Hepatocyte (in vitro differentiated cells): Measurements from ENCODE around the gene EMC8. TPM values are rescaled to one million over a fixed set of nuclear protein-coding genes. Genes with fewer than 3 reads are reported as not detected.
A peak's percentile ranks its signal among the peaks of the same experiment; 100 is the strongest.

Source experiments
- DNase-seq: peaks from one replicate; pipeline ENCODE4 v3.0.0-alpha.2; 2016; ENCODE audit warnings: low spot score
- H2AFZ ChIP-seq: fragments of 200-600 bp; sonication (generic); 2 replicates; pipeline ENCODE4 v1.6.0; 2016; ENCODE audit warnings: antibody characterized with exemption, mild to moderate bottlenecking
- H3K27ac ChIP-seq: fragments of 200-600 bp; sonication (generic); 2 replicates; pipeline ENCODE4 v1.5.1; 2016; ENCODE audit warnings: mild to moderate bottlenecking
- H3K27me3 ChIP-seq: fragments of 200-600 bp; sonication (generic); 2 replicates; pipeline ENCODE4 v1.6.1; 2016
- H3K36me3 ChIP-seq: fragments of 200-600 bp; sonication (generic); replicated peaks from 2 replicates; pipeline ENCODE4 v1.5.1; 2016; ENCODE audit warnings: low read depth; ENCODE audit not compliant: insufficient read depth
- H3K4me1 ChIP-seq: fragments of 200-600 bp; sonication (generic); 2 replicates; pipeline ENCODE4 v1.5.1; 2016; ENCODE audit warnings: mild to moderate bottlenecking, moderate library complexity; ENCODE audit not compliant: insufficient read depth
- H3K4me2 ChIP-seq: fragments of 200-600 bp; sonication (generic); 2 replicates; pipeline ENCODE4 v1.6.0; 2016
- H3K4me3 ChIP-seq: fragments of 200-600 bp; sonication (generic); 2 replicates; pipeline ENCODE4 v1.5.1; 2016; ENCODE audit warnings: mild to moderate bottlenecking
- H3K79me2 ChIP-seq: fragments of 200-600 bp; sonication (generic); 2 replicates; pipeline ENCODE4 v1.6.0; 2017; ENCODE audit warnings: mild to moderate bottlenecking
- H3K9me2 ChIP-seq: fragments of 200-600 bp; sonication (generic); replicated peaks from 2 replicates; pipeline ENCODE4 v1.6.0; 2017; ENCODE audit warnings: mild to moderate bottlenecking; ENCODE audit not compliant: insufficient read depth
- H3K9me3 ChIP-seq: fragments of 200-600 bp; sonication (generic); 2 replicates; pipeline ENCODE4 v1.5.1; 2016; ENCODE audit warnings: low read depth, mild to moderate bottlenecking
- H4K20me1 ChIP-seq: fragments of 200-600 bp; sonication (generic); 2 replicates; pipeline ENCODE4 v1.6.0; 2016; ENCODE audit warnings: mild to moderate bottlenecking; ENCODE audit not compliant: insufficient read depth, poor library complexity, severe bottlenecking
- EZH2 ChIP-seq: fragments of 200-600 bp; sonication (generic); IDR thresholded peaks from 2 replicates; pipeline ENCODE4 v1.6.1; 2016; ENCODE audit warnings: antibody characterized with exemption, mild to moderate bottlenecking, borderline replicate concordance
- EZH2phosphoT487 ChIP-seq: fragments of 200-600 bp; sonication (generic); IDR thresholded peaks from one replicate; pipeline ENCODE4 v1.6.1; 2018; ENCODE audit warnings: antibody characterized with exemption, mild to moderate bottlenecking, low read depth, moderate library complexity; ENCODE audit not compliant: unreplicated experiment, severe bottlenecking
- WGBS: methylation state at CpG from one replicate; pipeline ENCODE4 v1.1.6; 2016; ENCODE audit warnings: low lambda C conversion rate; ENCODE audit errors: missing lambda C conversion rate; 5-methylcytosine and 5-hydroxymethylcytosine counted together
- polyA plus RNA-seq: library from polyadenylated mRNA; unstranded; fragments of >200 nt; fragmentation: Nextera tagmentation; extraction: Ambion mirVana; gene quantifications from 2 replicates; pipeline ENCODE4 v1.2.1, GENCODE V29; 2016
- total RNA-seq: library from RNA; depleted of rRNA; stranded (reverse); fragments of >200 nt; gene quantifications from 2 replicates; pipeline ENCODE4 v1.2.3, GENCODE V29; 2014
- TF ChIP-seq, protein P1 (sequence below): fragments of 200-600 bp; sonication (generic); IDR thresholded peaks from 2 replicates; pipeline ENCODE4 v1.5.1; 2016; ENCODE audit warnings: antibody characterized with exemption, mild to moderate bottlenecking; ENCODE audit not compliant: poor library complexity

The EMC8 gene
- total and polyA plus RNA-seq, 2 experiments from 2014 or later, result 35.0 to 50.6 TPM

DNA sequence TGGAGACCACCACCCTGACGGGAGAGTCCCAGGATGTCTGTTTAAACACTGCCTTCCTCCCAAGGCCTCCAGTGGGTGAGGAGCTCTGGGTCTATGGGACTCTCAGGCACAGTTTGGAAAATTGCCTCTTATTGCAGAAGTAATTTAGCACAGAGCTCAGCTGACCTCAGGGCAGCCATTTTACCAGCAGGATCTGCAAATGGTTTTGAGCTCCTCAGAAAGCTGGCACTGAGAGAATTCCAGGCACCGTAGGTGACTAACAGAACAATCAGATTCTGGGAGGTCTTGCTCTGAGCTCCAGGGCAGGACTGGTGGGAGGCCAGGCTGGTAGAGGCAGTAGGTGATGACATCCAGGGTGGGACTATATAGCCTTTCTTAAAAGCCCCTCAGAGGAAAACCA, 31.1 kb downstream of the EMC8 start:
- Histone ChIP-seq H2AFZ (no peak overlapping the region), H3K27ac (no peak overlapping the region), H3K4me3 (no peak overlapping the region), H3K9me2 (no peaks in the 10 kb centered on the region), H3K4me1 (no peaks in the 10 kb centered on the region), H3K79me2 (no peaks in the 10 kb centered on the region), H4K20me1 (no peaks in the 10 kb centered on the region), H3K4me2 (no peak overlapping the region), H3K9me3 (no peaks in the 10 kb centered on the region), H3K36me3 (no peaks in the 10 kb centered on the region), H3K27me3 (no peaks in the 10 kb centered on the region)
- WGBS, result 13% methylated on average over 2 of the region's 2 CpGs
- TF ChIP-seq, protein P1, sequence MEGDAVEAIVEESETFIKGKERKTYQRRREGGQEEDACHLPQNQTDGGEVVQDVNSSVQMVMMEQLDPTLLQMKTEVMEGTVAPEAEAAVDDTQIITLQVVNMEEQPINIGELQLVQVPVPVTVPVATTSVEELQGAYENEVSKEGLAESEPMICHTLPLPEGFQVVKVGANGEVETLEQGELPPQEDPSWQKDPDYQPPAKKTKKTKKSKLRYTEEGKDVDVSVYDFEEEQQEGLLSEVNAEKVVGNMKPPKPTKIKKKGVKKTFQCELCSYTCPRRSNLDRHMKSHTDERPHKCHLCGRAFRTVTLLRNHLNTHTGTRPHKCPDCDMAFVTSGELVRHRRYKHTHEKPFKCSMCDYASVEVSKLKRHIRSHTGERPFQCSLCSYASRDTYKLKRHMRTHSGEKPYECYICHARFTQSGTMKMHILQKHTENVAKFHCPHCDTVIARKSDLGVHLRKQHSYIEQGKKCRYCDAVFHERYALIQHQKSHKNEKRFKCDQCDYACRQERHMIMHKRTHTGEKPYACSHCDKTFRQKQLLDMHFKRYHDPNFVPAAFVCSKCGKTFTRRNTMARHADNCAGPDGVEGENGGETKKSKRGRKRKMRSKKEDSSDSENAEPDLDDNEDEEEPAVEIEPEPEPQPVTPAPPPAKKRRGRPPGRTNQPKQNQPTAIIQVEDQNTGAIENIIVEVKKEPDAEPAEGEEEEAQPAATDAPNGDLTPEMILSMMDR, result no peak
- no peak for TF ChIP-seq EZH2phosphoT487
- TF ChIP-seq EZH2, result no peak
- no peak for DNase-seq

DNA sequence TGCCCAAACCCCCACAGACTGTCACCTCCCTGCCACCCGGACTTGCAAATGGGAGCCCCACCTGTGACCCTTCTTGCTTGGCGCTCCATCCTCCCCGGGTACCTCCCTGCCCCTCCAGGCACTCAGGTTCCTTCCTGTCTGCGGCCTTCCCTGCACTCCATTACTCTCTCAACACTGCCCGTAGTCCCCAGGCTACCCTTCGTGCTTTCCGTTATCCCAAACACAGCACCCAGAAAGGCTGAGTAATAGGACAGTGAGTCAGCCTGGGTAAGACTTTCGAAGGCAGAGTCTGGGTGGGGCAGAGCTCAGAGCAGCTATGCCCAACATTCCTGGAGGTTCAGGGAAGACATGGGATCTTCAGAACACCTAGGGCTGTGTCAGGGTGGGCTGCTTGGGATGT, 31.8 kb downstream of the EMC8 start:
- WGBS, result 75% methylated on average over 8 of the region's 8 CpGs
- no peaks in the 10 kb centered on the region for H3K27me3 ChIP-seq
- no peak overlapping the region for H2AFZ ChIP-seq
- H3K4me2 ChIP-seq, result no peak overlapping the region
- H3K27ac ChIP-seq, result no peak overlapping the region
- TF ChIP-seq, protein P1, result no peak
- TF ChIP-seq EZH2 (no peak), EZH2phosphoT487 (no peak)
- H3K36me3 ChIP-seq, result no peaks in the 10 kb centered on the region
- no peaks in the 10 kb centered on the region for H3K79me2 ChIP-seq
- H4K20me1 ChIP-seq, result no peaks in the 10 kb centered on the region
- H3K4me1 ChIP-seq, result no peaks in the 10 kb centered on the region
- no peaks in the 10 kb centered on the region for H3K9me3 ChIP-seq
- no peaks in the 10 kb centered on the region for H3K9me2 ChIP-seq
- no peak overlapping the region for H3K4me3 ChIP-seq
- peak; percentile 48 for DNase-seq

DNA sequence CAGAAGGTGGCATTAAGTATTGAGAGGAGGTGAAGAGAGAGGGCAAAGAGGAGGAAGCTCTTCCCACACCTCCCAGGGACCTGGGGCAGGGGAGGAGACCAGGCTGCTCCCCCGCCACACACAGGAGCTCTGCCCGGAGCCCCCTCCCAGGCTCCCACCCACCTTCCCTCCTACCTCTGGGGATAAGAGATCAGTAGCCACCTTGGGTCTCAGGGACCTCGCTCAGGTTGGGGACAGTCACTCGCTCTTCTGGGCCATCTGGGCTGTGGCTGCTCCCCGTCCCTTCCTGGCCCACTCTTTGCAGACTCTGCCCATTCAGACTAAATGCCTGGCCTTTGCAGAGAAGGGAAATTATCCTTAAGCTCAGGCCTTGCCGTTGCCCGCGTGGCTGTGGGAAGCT, 33.6 kb downstream of the EMC8 start:
- WGBS, result 79% methylated on average over 8 of the region's 8 CpGs
- H3K27me3 ChIP-seq, result no peaks in the 10 kb centered on the region
- no peak overlapping the region for H3K4me2 ChIP-seq
- H3K9me2 ChIP-seq, result no peaks in the 10 kb centered on the region
- H3K79me2 ChIP-seq, result no peaks in the 10 kb centered on the region
- H3K9me3 ChIP-seq, result no peaks in the 10 kb centered on the region
- no peak overlapping the region for H2AFZ ChIP-seq
- no peak overlapping the region for H3K4me3 ChIP-seq
- TF ChIP-seq, protein P1, result no peak
- no peak for DNase-seq
- no peak overlapping the region for H3K27ac ChIP-seq
- H3K36me3 ChIP-seq, result no peaks in the 10 kb centered on the region
- no peaks in the 10 kb centered on the region for H3K4me1 ChIP-seq
- no peaks in the 10 kb centered on the region for H4K20me1 ChIP-seq

DNA sequence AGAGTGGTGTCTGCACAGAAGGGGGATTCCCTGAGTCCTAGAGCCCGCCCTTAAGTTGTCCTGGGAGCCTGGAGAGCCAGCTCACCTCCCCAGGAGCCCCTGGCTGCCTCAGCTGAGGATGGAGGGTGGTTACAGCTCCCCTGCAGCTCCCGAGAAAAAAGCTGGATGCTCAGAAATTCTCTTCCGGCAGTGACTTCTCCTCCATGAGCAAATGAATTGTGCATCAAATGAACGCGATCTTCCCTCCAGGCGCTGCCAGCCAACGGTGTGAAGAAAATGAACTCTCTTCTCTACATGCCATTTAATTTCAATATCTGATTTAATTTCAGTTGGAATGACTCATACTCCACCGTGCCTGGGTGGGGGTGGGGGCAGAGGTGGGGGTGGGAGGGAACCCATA, 34.1 kb downstream of the EMC8 start:
- no peaks in the 10 kb centered on the region for H3K36me3 ChIP-seq
- H3K4me2 ChIP-seq, result no peak overlapping the region
- H3K27ac ChIP-seq, result no peak overlapping the region
- H3K27me3 ChIP-seq, result no peaks in the 10 kb centered on the region
- H3K79me2 ChIP-seq, result no peaks in the 10 kb centered on the region
- DNase-seq, result no peak
- no peak overlapping the region for H3K4me3 ChIP-seq
- no peaks in the 10 kb centered on the region for H4K20me1 ChIP-seq
- H3K4me1 ChIP-seq, result no peaks in the 10 kb centered on the region
- no peak overlapping the region for H2AFZ ChIP-seq
- H3K9me3 ChIP-seq, result no peaks in the 10 kb centered on the region
- no peaks in the 10 kb centered on the region for H3K9me2 ChIP-seq
- WGBS, result 73% methylated on average over 8 of the region's 8 CpGs
- TF ChIP-seq EZH2phosphoT487 (no peak), EZH2 (no peak)
- TF ChIP-seq, protein P1, result no peak
